Muscle of arm (tissue), 12 donors: ENCODE data around the gene HAGHL. TPM values are rescaled to one million over a fixed set of nuclear protein-coding genes. Genes with fewer than 3 reads are reported as not detected.
"Not testable (repeated sequence)": the region's sequence is repeated elsewhere in the genome, so short reads cannot be mapped to it uniquely, and the experiment has no call there.

ENCODE experiments used
- DNase-seq: peaks from one replicate; pipeline ENCODE4 v3.0.0-alpha.2; 2013
- polyA plus RNA-seq, 12 donors: library from polyadenylated mRNA; unstranded; fragments of 120-200 nt; gene quantifications; one replicate each; pipeline ENCODE4 v1.2.1, GENCODE V29; 2013; ENCODE audit not compliant: insufficient read length in 12 of 12

The HAGHL gene
- polyA plus RNA-seq, 12 donors = 0.99 to 2.9 (median 2.1) TPM; not detected in 2

DNA sequence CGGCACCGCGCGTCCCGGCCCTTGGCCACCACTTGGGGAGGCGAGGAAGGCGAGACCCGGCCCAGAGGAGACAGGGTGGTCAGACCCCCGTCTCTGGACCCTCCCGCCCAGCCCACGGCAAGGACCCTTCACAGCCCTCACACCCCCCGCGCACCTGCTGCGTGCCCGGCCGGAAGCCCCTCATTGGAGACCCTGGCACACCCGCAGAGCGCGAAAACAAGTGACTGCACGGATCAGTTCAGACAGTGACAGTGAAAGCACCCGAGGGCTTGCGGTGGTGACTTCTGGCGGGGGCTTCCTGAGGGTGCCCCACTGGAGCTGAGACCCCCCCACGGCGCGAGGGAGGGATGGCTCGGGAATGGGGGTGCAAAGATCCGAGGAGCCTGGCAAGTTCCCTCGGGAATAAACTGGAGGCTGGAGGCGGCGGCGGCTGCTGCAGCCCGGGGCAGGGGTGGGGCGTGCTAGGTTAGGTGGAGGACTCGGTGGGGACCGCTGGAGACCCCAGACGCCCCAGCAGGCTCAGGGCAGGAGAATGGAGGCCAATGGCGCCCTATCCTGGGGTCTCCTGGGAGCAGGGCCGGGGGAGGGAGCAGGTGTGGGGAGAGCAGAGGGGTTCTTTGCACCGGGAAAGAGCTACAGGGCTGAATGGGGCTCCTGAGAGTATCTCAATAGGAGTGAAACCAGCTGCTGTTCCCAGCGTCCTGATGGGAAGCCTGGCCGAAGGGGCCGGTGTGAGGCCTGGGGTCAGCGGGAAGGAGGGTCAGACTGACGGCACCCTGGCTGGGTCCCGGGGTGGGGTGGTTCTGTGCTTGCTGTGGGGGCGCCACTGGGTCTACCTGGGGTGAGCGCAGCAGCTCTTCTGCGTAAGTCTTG, 20.5 kb upstream of the HAGHL start:
- no peak for DNase-seq

DNA sequence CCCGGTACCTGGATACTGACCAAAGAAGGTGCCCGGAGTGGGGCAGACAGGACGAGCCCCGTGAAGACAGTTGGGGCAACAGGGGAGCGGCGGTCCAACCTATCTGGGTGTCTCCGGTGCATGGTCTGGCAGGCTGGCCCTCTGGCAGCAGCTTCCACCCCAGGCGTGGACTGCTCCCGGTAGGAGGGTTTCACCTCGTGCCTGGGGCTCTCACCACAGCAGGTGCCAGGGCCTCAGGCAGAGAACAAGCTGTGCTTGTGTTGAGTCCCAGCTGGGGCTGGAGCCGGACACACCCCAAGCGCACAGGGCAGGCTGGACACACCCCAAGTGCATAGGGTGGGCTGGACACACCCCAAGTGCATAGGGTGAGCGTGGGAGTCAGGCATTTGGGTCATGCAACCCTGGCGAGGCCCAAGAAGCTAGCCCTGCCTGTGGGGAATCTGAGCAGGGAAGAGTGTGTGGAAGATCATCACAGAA, 19.8 kb upstream of the HAGHL start:
- no peak for DNase-seq

DNA sequence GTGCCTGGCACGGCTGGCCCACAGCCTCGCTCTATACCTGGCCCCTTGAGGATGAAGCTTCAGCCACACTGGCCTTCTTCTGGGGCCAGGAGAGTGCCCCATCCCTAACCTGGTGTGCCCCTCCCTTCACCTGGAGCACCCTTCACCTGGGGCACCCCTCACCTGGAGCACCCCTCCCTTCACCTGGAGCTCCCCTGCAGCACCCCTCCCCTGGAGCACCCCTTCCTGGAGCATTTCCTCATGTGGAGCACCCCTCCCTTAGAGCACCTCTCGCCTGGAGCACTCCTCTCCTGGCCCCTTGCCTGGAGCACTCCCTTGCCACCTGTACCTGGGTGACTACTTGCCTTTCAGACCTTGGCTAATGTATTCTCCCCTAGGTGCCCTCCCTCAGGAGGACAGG, 18.9 kb upstream of the HAGHL start:
- DNase-seq = no peak

DNA sequence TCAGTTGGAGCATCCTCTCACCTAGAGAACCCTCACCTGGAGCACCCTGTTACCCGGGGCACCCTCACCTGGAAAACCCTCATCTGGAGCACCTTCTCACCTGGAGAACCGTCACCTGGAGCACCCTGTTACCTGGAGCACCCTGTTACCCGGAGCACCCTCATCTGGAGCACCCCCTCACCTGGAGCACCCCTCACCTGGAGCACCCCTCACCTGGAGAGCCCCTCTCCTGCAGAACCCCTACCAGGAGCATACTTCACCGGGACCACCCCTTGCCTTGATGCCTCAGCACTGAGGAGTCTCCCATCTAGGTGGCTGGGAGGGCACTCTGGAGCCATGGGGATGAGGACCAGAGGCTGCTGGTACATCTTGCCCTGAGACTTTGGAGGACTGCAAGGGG, 17.9 kb upstream of the HAGHL start:
- no peak for DNase-seq

DNA sequence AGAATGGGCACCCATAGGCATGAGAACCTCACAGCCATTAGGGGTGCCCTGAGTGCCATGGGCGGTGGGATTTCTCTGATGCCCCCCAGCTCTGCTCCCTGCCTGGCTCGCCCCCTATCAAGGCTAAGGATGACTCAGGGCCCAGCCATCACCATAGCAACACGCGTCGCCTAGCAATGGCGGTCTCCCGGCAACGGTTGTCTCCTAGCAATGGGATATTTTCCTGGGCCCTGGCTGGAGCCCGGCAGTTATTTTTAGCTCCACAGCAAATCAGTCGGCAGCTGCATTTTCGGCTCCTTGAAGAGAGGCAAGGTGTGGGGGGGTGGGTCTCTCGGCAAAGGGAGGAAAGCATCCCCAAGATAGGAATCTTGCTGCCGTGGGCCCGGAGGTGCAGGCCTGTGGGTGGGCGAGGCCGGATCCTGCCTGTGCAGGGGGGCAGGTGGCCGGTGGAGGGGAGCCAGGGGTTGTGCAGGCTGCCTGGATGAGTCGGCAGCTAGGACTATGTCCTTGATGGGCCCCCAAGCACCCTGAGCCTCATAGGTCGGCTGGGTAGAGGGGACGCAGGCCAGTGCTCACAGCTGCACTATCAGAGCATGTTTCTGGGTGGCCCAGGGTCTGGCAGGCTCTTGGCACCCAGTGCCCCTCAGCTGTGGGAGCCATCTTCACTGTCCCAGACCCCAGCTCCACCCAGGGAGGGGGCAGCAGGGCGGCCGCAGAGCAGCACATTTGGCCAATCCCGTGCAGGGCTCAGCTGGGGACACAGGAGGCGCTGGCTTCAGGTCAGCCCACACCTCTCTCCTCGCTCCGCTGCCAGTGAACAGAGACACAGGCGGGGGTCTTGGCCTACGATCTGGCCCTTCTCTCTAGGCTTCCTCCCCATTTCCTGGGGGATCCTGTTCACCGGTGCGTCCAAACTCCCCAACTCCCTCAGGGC, 17.1 kb upstream of the HAGHL start:
- peak; percentile 50 for DNase-seq

DNA sequence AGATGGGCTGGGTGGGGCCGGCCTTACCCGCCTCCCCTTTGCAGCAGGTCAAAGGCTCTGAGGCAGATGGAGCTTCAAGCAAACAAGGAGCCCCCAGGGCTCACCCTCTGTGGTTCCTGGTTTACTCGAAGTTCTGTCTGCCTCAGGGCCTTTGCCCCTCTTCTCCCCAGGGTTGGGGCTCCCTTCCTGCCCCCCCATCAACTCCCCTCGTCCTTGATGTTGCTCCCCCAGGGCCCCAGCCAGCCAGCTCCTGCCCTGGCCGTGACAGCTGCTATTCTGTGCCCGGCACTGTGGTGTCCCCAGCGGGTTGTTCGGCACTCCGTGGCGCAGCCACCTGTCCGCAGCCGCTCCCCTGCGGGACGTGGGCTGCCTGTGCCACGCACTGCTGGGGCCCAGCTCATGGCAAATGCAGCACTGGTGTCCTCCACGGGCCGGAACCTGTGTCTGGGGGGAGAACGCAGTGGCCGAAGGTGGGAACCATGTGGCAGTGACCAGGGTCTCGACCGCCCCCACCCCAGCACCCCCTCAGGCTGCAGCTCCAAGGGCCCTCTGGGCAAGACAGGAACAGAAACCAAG, 16.3 kb upstream of the HAGHL start:
- no peak for DNase-seq

DNA sequence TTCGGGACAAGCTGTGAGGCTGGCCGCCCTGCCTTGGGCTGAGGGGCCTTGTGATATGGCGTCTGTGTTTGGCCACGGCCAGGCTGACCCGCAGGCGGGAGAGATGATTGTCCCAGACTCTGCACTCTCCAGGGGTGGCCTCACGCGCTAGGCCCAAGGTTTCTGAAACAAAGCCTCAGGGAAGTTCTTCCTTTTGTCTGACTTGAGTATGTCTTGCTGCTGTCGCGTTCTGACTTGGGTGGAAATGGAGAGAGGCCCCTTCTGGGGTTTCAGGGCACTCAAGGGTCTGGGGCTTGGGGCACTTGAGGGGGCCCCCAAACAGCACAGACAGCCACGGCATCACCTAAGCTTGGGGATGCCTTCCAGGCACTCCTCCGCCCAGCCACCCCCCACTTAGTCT, 15.8 kb upstream of the HAGHL start:
- DNase-seq = no peak

DNA sequence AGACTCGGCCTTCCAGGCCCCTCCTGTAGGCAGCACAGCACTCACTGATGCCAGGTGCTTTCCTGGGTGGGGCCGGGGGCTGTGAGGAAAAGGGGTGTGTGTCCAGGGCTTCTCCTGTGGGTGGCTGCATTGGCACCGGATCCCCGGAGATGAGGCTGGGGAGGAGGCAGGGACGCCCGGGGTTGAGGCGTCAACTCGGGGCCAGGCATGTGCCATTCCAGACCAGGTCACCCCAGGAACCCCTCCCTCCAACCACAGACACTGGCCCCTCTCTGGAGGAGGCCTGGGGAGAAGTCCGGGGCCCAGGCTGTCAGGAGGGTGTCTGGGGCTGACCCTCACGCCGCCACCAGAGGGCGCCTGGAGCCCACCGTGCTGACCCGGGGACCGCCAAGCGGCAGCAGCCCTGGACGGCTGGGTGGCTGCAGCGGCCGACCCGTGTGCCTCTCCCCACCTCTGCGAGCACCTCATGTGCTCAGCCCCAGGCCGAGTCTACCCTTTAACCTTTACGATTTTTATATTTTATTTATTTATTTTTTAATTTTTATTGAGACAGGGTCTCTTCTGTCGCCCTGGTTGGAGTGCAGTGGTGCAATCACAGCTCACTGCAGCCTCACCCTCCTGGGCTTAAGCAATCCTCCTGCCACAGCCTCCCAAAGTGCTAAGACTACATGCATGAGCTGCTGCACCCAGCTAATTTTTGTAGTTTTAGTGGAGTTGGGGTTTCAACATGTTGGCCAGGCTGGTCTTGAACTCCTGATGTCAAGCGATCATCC, 15.2 kb upstream of the HAGHL start:
- DNase-seq = peak; percentile 77

DNA sequence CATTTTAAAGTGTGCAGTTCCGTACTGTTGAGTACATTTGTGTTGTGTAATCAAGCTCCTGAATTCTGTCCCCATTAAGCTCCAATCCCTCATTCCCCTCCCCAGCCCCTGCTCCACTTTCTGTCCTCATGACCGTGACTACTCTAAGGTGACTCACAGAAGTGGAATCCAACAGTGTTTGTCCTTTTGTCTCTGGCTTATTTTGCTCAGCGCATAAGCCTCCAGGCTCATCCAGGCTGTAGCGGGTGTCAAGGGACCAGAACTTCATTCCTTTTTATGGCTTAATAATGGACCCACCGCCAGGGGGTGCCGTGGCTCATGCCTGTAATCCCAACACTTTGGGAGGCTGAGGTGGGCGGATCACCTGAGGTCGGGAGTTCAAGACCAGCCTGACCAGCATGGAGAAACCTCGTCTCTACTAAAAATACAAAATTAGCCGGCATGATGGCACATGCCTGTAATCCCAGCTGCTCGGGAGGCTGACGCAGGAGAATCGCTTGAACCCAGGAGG, 14.1 kb upstream of the HAGHL start:
- not testable (repeated sequence) for DNase-seq

DNA sequence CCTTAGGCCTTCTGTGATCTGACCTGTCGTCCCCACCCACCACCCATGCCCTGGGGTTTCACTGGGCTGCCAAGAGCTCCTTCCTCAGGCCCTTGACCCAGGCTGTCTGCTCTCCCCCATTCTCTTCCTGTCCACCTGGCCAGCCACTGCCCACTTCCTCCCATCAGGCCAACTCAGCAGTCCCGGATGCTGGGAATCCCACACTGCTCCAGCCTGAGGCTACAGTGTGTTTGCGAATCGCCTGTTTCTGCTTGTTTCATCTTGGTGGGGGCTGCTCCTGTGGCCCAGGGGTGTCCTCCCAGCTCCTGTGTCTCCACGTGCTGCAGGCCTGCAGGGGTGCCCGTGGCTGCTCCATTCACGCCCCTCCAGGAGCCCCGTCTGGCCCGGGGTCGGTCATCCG, 12.8 kb upstream of the HAGHL start:
- DNase-seq = no peak

DNA sequence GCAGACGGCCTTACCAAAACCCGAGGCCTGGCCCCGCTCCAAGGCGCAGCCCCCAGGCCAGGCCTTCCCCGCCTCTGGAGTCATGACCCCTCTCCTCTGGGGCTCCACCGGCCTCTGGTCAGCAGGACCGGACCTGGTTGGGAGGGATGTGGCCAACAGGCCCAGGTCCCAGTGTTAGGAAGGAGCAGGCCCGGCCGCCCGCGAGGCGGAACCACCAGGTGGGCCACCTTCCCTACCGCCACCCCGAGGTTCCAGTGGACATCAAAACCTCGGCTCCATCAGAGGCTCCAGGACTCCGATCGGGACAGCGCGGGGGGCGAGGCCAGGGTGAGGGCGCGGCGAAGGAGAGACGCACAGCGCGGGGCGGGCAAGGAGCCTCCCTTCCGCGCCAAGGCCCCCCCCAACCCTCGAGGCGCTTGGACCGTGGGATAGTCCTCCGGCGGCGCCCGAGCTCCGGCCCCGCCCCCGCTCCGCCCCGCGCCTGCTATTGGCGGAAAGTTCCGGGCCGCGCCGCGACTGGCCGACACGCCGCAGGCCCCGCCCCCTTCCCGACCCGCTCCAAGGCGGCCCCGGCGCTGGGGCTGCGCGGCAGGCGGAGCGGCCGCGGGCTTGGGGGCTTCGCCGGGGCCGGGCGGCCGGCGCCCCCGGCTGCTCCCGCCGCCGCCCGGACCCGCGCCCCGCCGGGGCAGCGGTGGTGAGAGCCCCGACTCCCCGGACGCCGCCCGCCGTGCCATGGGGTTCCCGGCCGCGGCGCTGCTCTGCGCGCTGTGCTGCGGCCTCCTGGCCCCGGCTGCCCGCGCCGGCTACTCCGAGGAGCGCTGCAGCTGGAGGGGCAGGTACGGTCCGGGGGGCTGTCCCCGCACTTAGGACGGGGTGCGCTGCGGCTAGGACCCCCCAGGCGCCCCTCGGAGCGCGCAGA, 12.1 kb upstream of the HAGHL start, which contains the start of gene METRN:
Gene METRN (plus strand): TSS at position 561 of the 919 bp plus-strand sequence. CDS start 172 bp downstream, at position 733.
- DNase-seq = peak; percentile 90

DNA sequence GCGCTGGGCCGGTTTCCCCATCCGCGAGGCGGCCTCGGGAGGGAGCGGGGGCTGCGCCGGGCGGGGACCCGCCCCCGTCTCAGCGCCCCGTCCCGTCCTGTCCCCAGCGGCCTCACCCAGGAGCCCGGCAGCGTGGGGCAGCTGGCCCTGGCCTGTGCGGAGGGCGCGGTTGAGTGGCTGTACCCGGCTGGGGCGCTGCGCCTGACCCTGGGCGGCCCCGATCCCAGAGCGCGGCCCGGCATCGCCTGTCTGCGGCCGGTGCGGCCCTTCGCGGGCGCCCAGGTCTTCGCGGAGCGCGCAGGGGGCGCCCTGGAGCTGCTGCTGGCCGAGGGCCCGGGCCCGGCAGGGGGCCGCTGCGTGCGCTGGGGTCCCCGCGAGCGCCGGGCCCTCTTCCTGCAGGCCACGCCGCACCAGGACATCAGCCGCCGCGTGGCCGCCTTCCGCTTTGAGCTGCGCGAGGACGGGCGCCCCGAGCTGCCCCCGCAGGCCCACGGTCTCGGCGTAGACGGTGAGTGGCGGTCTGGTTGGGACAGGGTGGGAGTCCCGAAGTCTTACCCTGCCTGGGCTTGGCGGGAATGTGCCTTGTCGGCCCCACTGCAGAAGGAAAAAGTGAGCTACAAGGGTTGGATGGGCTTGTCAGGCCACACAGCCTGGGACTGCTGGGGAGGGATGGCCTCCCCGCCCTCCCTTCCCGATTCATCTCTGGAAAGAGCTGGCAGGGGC, 11.3 kb upstream of the HAGHL start:
- no peak for DNase-seq

DNA sequence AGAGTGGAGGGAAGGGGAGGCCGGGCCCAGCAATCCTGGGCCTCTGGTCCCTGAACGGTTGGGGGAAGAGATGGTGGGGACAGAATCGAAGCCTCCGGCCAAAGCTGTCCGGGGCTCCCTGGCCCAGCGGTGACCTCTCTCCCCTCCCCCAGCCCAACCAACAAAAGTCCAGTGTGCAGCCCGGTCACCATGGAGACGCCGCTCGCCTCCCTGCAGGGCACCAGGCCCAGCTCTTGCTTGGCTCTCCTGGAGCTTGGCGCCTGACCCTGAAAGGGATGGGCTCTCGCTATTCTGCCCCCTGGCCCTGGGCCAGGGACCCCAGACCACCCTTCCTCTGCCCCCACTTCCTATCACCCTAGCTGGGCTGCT, 10.7 kb upstream of the HAGHL start:
- no peak for DNase-seq

DNA sequence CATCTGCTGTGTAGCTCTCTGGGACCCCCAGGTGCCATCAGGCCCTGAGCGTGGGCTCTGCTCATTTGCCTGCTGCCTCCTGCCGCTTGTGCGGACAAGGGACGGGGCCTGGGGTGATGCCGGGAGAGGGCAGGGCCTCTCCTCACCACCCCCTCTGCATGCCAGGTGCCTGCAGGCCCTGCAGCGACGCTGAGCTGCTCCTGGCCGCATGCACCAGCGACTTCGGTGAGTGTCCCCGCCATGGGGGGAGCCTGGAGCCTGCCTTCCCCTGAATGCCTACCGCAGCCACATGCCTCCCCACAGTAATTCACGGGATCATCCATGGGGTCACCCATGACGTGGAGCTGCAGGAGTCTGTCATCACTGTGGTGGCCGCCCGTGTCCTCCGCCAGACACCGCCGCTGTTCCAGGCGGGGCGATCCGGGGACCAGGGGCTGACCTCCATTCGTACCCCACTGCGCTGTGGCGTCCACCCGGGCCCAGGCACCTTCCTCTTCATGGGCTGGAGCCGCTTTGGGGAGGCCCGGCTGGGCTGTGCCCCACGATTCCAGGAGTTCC, 10.1 kb upstream of the HAGHL start:
- no peak for DNase-seq

DNA sequence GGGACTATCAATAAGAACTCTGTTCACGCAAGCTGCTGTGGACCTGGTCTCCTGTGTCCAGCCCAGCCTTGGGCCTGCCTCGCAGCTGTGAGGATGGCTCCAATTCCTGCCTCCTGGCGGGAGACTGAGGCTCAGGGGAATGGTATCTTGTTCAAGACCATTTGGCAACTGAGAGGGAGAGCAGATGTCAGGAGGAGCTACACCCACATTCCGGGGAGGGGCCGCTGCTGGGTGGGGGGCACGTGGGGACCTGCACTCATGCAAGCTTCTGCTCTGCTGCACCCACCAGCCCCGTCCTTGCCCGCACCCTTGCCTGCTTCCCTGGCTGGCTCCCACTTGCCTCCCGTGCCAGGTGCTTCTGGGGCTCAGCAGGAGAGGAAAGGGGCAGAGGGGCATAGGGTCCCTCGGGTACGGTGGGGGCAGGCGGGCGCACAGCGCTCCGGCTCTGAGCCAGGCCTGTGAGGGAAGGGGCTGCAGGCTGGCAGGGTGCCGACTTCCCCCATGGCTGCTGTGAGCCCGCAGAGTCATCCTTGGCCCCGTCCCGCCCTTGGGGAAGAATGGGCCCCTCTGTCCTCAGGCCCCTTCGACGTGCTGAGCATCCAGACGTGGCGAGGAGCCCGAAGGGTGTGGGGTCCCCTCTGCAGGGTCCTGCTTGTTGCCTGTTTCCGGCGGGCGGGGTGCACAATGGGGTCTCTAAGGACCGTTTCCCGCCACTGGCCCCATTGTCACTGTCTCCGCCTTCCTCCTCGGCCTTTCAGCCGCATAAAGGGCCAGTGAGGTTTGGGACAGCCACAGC, 9.3 kb upstream of the HAGHL start:
- DNase-seq = no peak

DNA sequence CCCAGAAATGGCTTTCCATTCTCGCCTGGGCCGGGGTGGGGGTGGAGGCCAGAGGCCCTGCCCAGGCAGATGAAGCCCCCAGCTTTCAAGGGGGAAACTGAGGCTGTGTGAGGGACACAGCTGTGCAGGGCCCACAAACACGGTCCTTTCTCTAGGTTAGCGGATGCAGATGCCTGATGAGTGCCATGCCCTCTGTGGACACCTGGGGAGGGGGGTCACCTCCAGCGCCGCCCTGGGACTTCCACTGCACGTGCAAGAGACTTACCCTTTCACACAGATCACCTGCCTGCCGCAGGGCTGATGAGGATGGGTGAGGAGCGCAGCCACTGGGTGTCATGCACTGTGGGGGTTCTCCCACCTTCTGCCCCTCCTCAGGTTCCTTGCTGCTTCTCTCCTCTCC, 8.5 kb upstream of the HAGHL start:
- no peak for DNase-seq

DNA sequence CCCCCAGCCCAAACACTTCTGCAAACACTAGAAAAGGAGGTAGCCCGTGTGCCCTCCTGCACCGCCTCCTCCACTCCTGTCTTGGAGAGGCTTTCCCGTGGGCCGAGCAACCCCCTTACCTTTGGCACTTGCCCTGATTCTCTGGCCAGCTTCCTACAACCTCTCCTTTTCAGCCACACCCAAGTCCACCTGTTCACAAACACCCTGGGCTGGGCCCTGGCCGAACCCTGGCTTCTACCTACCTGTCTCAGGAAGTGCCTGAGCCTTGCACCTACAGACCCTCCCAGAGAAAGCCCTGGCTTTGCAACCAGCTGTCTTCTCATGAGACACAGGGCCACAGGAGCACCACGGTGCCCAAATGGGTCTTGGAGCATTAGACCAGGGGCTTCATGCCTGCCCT, 8.0 kb upstream of the HAGHL start:
- DNase-seq = no peak

DNA sequence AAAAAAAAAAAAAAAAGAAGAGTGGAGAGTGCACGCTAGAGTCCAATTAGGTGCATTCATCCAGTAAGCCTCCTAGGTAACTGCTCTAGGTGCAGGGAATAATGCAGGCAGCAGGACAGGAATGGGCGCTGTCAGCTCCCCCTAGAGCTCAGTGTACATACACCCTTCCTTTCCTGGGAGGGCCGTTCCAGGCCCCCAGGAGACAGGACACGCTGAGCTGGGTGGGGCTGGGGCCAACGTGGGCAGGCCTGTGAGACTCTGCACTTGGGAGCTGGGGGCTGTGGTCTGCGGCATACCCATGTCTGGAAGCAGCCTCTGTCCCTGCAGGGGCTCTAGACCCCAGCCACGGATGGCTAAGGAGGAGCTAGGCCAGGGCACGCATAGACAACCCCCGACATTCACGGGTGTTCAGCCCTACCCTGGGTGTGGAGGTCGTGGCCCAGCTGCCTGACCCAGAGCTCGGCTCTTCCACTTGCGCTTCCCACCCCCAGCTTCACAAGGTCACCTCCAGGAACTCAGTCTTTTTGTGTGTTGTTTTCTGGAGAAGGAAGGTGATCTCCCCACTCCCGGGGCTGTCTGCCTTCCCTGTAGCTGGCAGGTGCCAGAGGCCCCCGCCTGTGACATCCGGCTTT, 7.0 kb upstream of the HAGHL start:
- no peak for DNase-seq
